Measurements from ENCODE around the gene LINC01488.

The LINC01488 gene

DNA sequence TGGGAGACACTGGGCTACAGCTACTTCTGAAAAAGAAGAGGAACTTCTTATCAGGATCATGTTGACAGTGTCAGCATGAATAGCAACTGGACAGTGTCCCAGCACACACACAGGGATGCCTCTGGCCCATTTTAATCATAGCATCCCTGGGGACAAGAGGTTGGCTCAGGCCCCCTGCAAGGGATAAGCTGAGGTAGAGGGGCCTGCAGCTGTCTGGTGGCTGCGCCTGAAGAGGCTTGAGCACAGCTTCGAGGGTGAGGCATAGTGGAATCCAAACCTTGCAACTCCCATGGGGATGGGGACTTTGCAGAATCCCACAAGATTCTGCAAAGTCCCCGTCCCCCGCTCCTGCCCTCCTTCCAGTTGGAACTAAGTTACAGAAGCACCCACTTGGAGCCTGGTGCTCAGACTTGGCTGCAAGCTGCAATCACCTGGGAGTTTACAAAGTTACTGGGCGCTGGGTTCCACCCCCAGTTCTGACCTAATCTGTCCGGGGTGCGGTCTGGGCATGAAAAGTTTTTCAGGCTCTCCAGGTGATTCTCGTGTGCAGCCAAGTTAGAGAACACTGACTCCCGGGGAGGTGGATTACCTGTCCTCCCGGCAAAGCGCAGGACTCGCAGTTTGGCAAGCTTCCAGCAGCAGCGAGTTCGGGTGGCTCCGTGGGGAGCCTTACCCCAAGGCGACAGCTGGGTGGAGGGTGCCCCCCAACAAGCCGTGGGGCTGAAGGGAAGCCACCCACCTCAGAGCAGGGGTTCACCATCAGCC lies 16.0 kb upstream of the LINC01488 start:
- DNase-seq = no peak

- DNase-seq = no peak
Measured at GRCh38 chr11:69466039-69466438, 15.4 kb upstream of the LINC01488 start.

DNA sequence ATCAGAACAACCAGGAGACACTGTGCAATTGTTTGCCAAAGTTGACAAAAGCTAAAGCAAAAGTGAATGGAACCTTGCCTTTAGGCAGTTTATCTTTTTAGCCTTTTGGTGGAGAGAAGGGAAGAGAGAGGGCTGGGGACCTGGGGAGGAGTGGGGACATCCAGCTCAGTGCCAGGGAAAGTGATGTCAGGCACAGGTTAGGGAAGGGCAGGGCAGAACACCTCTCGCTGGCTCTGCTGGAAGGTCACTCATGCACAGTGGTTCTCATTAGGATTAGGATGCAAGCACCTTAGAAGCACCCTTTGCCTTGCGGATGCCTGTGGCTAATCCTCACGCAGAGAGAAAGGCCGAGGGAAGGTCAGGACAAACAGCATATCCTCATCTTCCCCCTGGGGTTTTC lies 14.3 kb upstream of the LINC01488 start:
- no peak for DNase-seq

DNA sequence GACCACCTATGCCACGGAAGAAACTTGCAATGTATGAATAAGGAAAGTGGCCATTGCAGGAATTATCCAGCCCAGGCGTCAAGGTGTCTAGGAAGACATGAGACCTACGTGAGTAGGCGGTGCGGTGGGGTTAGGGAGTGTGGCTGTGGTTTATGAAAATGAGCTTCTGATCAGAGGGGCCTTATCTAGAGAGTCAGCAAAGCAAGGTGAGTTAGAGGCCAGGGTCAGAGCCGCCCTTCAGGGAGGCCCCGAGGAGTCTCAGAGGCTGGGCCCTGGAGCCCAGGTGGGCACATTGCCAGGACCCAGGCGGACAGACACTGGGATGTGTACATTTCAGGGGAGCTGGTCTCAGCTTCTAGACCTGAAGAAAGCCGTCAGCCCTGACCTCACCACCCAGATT lies 13.8 kb upstream of the LINC01488 start:
- DNase-seq = no peak

DNA sequence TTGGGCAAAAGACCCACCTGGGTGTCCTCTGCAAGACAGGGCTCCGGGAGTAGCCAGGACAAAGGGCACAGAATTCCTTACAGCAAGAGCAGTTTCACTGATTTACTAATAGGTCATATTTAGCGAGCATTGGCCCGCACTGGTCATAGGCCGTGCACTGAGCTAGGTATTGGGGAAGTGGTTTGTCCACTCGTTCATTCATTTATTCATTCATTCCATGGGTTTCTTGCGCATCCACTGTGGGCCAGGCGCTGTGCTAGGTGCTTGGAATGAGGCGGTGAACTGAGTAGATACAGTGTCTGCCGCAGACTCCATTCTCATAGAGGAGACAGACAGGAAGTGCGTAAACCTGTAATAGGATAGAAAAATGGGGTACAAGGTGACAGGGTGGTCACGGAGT lies 13.2 kb upstream of the LINC01488 start:
- DNase-seq = no peak

- no peak for DNase-seq
Measured at GRCh38 chr11:69468911-69469885, 12.3 kb upstream of the LINC01488 start.

GRCh38 chr11:69470301-69470700 lies 11.2 kb upstream of the LINC01488 start:
- DNase-seq = no peak

- no peak for DNase-seq
Measured at GRCh38 chr11:69470793-69471728, 10.4 kb upstream of the LINC01488 start.

DNA sequence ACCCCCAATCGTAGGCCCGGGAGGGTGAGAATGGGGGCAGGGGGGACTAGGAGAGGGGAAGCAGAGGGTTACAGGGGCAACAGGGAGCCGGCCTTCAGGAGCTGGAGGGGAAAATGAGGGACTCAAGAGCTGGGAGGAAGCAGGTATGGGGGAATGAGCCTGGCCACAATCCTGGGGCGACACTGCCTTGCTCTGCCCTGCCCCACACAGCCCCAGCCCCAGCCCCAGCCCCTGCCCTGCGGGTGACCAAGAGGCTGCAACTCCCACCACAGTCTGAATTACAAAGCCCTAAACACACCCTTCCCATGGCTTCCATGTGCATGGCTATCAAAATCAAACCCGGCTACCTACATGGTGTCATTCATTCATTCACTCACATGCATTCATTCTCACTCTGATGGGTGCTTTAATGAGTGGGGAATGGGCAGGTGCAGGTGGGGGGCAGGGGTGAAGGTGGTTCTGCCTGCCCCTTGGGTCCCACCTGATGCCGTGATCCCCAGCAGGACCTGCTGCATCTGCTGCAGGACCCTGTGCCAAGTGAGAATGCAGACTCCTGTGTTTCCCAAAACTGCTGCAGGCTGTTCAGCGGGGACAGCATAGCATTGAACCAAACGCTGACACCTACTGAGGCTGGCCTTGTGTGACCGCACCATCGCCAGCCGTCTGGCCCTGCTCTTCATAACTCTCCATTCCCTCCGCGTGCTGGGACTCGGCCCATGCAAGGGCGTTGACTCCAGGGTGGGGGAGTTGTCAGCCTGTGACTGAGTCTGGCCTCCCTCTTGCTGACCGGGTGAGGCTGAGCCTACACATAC lies 9.5 kb upstream of the LINC01488 start:
- DNase-seq = no peak

DNA sequence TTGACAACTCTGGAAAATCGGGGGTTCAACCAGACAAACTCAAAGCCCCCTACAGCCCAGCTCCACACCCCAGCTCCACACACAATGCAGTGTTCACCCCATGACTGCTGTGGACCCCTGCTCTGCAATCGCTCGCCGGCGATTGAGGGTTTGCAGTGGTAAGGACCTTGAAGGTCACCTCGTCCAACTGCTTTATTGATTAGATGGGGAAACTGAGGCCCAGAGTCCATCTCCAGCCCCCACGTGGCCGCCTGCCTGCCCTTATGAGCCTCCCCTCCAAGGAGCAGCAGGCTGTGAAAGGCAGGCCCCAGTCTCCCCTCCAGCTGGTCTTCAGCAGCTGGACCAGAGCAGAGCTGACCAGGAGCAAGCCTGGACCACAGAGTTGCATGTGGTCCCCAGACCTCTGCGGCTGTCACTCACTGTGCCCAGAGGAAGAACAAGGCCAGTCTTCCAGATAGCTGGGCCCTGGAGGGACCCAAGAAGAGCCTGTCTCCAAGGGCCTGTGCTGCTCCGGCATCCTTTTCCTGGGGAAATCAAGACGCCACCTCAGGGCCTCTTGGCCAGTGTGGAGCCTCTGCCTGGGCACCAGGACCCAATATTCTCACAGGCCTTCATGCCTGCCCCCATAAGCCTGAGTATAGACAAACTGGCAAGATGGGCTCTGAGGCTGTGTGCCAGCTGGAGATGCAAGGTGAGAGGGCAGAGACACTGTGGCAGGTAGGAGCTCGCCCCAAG lies 8.8 kb upstream of the LINC01488 start:
- DNase-seq = no peak

DNA sequence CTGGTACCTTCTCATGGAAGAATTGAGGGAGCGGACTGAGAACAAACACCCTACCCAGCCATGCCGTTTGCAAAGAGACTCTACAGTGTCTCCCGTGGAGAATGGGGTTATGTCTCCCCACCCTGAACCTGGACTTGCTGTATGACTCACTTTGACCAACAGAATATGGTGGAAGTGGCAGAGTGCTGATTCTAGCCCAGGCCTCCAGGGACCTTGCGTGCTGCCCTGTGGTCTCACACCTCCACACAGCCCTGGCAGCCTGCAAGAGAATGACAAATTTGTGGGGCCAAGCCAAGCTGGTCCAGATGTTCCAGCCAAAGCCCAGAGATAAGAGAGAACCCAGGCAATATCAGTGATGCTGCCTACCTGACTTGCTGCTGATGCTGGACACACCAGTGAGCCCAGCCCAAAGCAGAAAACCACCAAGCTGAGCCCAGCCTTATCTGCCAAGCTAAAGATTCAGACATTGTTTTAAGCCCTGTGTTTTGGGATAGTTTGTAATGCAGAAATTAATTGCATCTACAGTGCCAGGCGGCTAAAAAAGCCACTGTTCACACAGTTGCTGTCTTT lies 8.1 kb upstream of the LINC01488 start:
- no peak for DNase-seq

DNA sequence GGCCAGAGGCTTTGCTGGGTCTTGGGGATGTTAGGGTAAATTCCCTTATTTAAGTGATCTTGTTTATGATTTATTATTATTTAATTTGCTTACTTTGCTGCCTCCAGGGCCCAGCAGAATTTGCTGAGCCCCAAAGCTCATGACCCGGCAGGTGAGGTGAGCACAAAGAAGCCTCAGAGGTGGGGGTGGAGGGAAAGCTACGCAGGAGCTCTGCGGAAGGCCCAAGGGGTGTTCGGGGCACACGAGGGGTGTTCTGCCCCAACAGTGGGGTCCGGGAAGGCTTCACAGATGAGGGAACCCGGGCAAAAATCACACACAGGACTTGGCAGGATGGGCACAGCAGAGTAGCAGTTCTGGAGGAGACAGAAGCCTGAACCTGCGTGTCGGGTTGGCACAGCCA lies 6.7 kb upstream of the LINC01488 start:
- DNase-seq = no peak

DNA sequence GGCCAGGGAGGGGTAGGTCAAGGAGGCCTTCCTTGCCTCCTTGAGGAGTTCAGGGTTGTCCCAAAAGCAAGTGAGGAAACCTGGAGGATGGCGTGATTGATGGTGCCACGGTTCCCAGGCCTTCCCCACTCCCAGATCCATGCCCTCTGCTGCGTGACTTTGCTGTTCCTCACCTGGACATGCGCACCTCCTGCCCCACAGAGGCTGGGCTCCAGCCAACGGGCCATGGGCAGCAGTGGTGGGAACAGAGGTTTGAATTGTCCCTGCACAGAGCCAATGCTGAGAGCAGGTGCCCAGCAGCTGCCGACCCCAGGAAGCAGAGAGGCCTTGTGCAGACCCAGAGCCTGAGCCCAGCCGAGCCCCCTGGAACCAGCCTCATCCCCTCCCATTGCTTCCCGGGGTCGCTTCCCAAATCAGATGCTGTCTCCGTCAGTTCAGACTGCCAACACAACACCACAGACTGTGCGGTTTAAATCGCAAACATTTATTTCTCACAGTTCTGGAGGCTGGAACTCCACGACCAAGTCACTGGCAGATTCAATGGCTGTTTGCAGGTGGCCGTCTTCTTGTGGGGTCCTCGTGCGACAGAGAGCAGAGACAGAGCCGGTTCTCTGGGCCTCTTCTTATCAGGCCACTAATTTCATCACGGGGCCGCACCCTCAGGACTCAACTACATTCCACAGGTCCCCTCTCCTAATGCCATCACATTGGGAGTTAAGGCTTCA lies 6.2 kb upstream of the LINC01488 start:
- no peak for DNase-seq

DNA sequence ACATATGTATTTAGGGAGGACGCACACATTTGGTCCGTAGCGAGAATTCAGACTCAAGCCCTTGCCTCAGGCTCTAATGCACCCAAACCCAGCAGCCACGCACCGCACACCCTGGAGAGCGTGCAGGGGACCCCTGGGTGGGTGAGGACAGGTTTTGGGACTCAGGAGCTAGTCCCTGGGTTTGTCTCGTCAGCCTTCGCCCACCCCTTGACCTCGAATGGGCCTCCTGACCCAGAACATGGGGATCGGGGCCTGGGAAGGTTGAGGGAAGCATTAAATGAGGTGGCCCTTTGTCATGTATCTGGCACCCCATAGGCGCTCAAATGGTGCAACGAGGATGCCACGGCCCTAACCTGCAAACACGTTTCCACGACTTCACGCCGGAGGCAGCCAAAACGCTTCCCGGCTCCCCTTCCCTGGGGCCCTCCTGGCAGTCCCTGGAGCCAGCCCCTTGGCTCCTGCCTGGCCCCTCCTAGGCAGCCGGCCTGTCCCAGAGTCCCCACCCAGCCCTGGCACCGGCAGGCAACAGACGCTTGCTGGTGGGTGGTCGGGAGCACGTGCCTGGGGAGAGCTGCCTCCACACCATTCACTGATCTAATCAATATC lies 5.5 kb upstream of the LINC01488 start:
- no peak for DNase-seq

- no peak for DNase-seq
Measured at GRCh38 chr11:69476509-69476961, 4.9 kb upstream of the LINC01488 start.

- DNase-seq = no peak
Measured at GRCh38 chr11:69477086-69477485, 4.4 kb upstream of the LINC01488 start.

DNA sequence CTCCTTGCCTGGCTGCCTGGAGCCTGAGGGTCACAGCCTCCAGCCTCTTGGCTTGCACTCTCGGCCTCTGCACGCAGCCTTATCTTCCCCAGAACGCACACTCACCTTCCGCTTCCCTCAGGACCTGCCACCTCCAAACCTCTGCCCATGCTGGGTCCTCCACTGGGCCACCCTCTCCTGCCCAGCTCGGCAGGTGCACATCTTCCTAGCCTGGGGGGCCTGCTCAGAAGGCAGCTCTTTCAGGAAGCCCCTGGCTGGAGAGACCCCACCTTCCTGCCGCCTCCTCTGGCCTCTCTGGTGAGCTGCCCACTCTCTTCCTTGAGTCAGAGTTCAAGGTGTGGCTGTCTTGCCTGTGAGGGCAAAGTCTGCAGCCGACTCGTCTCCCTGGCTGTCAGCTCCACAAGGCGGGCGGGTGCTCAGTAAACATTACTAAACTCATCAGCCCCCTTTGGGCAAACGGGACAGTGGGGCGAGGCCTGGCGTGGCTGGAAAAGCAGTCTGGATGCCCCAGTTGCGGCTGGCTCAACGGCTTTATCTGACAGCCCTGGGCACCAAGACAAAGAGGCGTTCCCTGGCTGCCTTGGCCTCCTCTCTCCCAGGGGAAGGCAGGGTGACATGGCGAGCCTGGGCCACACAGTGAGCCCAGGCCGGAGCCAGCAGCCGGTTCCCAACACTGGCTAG lies 1.7 kb upstream of the LINC01488 start:
- no peak for DNase-seq

- no peak for DNase-seq
Measured at GRCh38 chr11:69480547-69481392, 693 bp upstream of the LINC01488 start.

Data from DMS 273 treated with DMSO at 0.1 percent for 48 hours (cell line).